Measurements from ENCODE around the gene CMPK1.
"Not testable (repeated sequence)": the region's sequence is repeated elsewhere in the genome, so short reads cannot be mapped to it uniquely, and the experiment has no call there.

CMPK1 gene

GRCh38 chr1:47337350-47337749 is 3.8 kb downstream of the CMPK1 start:
- no peak overlapping the region for H3K27ac ChIP-seq (ENCODE audit: insufficient read depth in 1 of 2, low read depth in 1 of 2, low read length in 2 of 2, poor library complexity in 1 of 2, severe bottlenecking in 2 of 2)
- no CpG with 5 or more reads among the region's 6 CpGs for WGBS (ENCODE audit: insufficient coverage)
- peaks cover 0 to 2% (median 0%) of the 10 kb centered on the region in 4 experiments for H3K36me3 ChIP-seq (ENCODE audit: control insufficient read depth in 4 of 4, insufficient read depth in 4 of 4, low read length in 3 of 4)
- POLR2A ChIA-PET = no interaction called here
- H3K4me1 ChIP-seq (ENCODE audit: control extremely low read depth in 1 of 4, control insufficient read depth in 4 of 4, insufficient read depth in 4 of 4, low read length in 3 of 4) = peaks cover 5 to 25% (median 16%) of the 10 kb centered on the region in 4 experiments
- CTCF ChIA-PET = interaction anchor here (1.0 to 1.7 kb wide), 3 partner anchors 14 to 32 kb away, joined by 3 to 4 read pairs (median 4); no protein-coding TSS in a partner anchor
- H3K27me3 ChIP-seq (replicated peaks in 2 of 5; ENCODE audit: control insufficient read depth in 4 of 5, insufficient read depth in 5 of 5, low read length in 4 of 5) = no peaks in the 10 kb centered on the region
- DNase-seq = no peak
- H3K4me3 ChIP-seq (ENCODE audit: control insufficient read depth in 1 of 7, extremely low read depth in 1 of 7, insufficient read depth in 4 of 7, low read depth in 2 of 7, low read length in 6 of 7) = no peak overlapping the region
- no peaks in the 10 kb centered on the region for H3K9me3 ChIP-seq (ENCODE audit: control extremely low read depth in 1 of 5, control insufficient read depth in 4 of 5, insufficient read depth in 2 of 5, low read depth in 1 of 5, low read length in 4 of 5)

DNA sequence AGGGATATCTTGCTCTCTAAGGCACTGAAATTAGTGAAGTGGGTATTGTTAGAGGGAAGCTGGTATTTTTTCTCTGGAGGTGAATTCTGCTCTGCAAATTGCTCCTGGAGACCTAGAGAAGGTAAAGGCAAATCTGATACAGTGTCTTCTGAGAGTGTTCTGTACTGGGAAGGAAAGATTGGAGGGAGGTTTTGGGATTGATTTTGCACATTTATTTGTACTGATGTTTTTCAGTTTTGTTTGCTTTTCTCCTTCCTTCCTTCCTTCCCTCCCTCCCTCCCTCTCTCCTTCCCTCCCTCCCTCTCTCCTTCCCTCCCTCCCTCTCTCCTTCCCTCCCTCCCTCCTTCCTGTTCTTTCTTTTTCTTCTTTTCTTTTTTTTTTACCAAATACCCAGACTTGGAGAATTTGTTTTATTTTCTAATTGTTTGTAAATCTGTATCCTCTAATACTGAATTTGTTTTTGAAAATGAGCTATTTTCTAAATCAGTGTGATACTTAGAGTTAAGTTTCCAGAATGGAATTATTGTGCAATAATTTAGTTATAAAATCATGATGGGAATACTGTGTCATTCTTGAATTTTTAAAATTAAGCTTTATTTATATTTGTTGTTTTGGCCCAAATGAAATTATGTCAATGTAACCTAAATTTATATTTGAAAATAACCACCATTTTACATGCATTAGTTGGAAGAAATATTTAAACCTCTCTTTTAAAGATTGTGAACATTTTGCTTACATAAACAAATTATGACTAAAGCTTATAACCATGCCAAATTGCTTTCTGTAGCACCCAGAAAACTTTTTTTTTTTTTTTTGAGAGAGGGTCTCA is 4.9 kb downstream of the CMPK1 start:
- no peaks in the 10 kb centered on the region for H3K9me3 ChIP-seq (ENCODE audit: control extremely low read depth in 1 of 5, control insufficient read depth in 4 of 5, insufficient read depth in 2 of 5, low read depth in 1 of 5, low read length in 4 of 5)
- ChIA-PET POLR2A (no interaction called here), CTCF (interaction anchor here (0.6 to 2.0 kb wide), 8 partner anchors 10 to 412 kb away, joined by 3 to 8 read pairs (median 4); no protein-coding TSS in a partner anchor)
- peaks cover 0 to 2% (median 0%) of the 10 kb centered on the region in 4 experiments for H3K36me3 ChIP-seq (ENCODE audit: control insufficient read depth in 4 of 4, insufficient read depth in 4 of 4, low read length in 3 of 4)
- no peak for DNase-seq
- H3K4me1 ChIP-seq (ENCODE audit: control extremely low read depth in 1 of 4, control insufficient read depth in 4 of 4, insufficient read depth in 4 of 4, low read length in 3 of 4) = peaks cover 0 to 15% (median 7%) of the 10 kb centered on the region in 4 experiments
- no peaks in the 10 kb centered on the region for H3K27me3 ChIP-seq (replicated peaks in 2 of 5; ENCODE audit: control insufficient read depth in 4 of 5, insufficient read depth in 5 of 5, low read length in 4 of 5)
- no peak overlapping the region for H3K4me3 ChIP-seq (ENCODE audit: control insufficient read depth in 1 of 7, extremely low read depth in 1 of 7, insufficient read depth in 4 of 7, low read depth in 2 of 7, low read length in 6 of 7)
- no peak overlapping the region for H3K27ac ChIP-seq (ENCODE audit: insufficient read depth in 1 of 2, low read depth in 1 of 2, low read length in 2 of 2, poor library complexity in 1 of 2, severe bottlenecking in 2 of 2)

- peaks cover 0 to 4% (median 3%) of the 10 kb centered on the region in 4 experiments for H3K36me3 ChIP-seq (ENCODE audit: control insufficient read depth in 4 of 4, insufficient read depth in 4 of 4, low read length in 3 of 4)
- DNase-seq = no peak
- no peaks in the 10 kb centered on the region for H3K27me3 ChIP-seq (replicated peaks in 2 of 5; ENCODE audit: control insufficient read depth in 4 of 5, insufficient read depth in 5 of 5, low read length in 4 of 5)
- peaks cover 0 to 7% (median 2%) of the 10 kb centered on the region in 4 experiments for H3K4me1 ChIP-seq (ENCODE audit: control extremely low read depth in 1 of 4, control insufficient read depth in 4 of 4, insufficient read depth in 4 of 4, low read length in 3 of 4)
- H3K4me3 ChIP-seq (ENCODE audit: control insufficient read depth in 1 of 7, extremely low read depth in 1 of 7, insufficient read depth in 4 of 7, low read depth in 2 of 7, low read length in 6 of 7) = no peak overlapping the region
- ChIA-PET POLR2A (no interaction called here), CTCF (no interaction called here)
- WGBS (ENCODE audit: insufficient coverage) = 100% methylated on average over 1 of the region's 4 CpGs
- H3K9me3 ChIP-seq (ENCODE audit: control extremely low read depth in 1 of 5, control insufficient read depth in 4 of 5, insufficient read depth in 2 of 5, low read depth in 1 of 5, low read length in 4 of 5) = no peaks in the 10 kb centered on the region
- no peak overlapping the region for H3K27ac ChIP-seq (ENCODE audit: insufficient read depth in 1 of 2, low read depth in 1 of 2, low read length in 2 of 2, poor library complexity in 1 of 2, severe bottlenecking in 2 of 2)
These were observed 6.6 kb downstream of the CMPK1 start for GRCh38 chr1:47340227-47340626.

DNA sequence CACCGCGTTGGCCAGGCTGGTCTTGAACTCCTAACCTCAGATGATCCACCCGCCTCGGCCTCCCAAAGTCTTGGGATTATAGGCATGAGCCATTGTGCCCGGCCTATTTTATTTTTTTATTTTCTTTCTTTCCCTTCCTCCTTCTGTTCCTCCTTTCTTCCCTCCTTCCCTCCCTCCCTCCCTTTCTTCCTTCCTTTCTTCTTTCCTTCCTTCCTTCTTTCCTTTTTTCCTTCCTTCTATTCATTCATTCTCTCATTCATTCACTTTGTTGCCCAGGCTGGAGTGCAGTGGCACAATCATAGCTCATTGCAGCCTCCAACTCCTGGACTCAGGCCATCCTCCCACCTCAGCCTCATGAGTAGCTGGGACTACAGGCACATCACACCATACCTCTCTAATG is 13.4 kb downstream of the CMPK1 start:
- H3K36me3 ChIP-seq (ENCODE audit: control insufficient read depth in 4 of 4, insufficient read depth in 4 of 4, low read length in 3 of 4) = peaks cover 2 to 14% (median 3%) of the 10 kb centered on the region in 4 experiments
- H3K9me3 ChIP-seq (ENCODE audit: control extremely low read depth in 1 of 5, control insufficient read depth in 4 of 5, insufficient read depth in 2 of 5, low read depth in 1 of 5, low read length in 4 of 5); H3K27me3 ChIP-seq (replicated peaks in 2 of 5; ENCODE audit: control insufficient read depth in 4 of 5, insufficient read depth in 5 of 5, low read length in 4 of 5); H3K4me1 ChIP-seq (ENCODE audit: control extremely low read depth in 1 of 4, control insufficient read depth in 4 of 4, insufficient read depth in 4 of 4, low read length in 3 of 4); H3K27ac ChIP-seq (ENCODE audit: insufficient read depth in 1 of 2, low read depth in 1 of 2, low read length in 2 of 2, poor library complexity in 1 of 2, severe bottlenecking in 2 of 2); POLR2A ChIA-PET; DNase-seq; H3K4me3 ChIP-seq (ENCODE audit: control insufficient read depth in 1 of 7, extremely low read depth in 1 of 7, insufficient read depth in 4 of 7, low read depth in 2 of 7, low read length in 6 of 7): not testable (repeated sequence)
- CTCF ChIA-PET = interaction anchor here (1.0 kb wide), 1 partner anchor 42 kb away, joined by 3 read pairs; no protein-coding TSS in a partner anchor
- WGBS (ENCODE audit: insufficient coverage) = 96% methylated on average over 4 of the region's 5 CpGs

GRCh38 chr1:47347735-47348134 is 14.1 kb downstream of the CMPK1 start:
- ChIA-PET POLR2A (no interaction called here), CTCF (interaction anchor here (1.0 to 2.2 kb wide), 2 partner anchors 9 to 41 kb away, joined by 3 to 8 read pairs; no protein-coding TSS in a partner anchor)
- Histone ChIP-seq H3K4me3 (ENCODE audit: control insufficient read depth in 1 of 7, extremely low read depth in 1 of 7, insufficient read depth in 4 of 7, low read depth in 2 of 7, low read length in 6 of 7) (no peak overlapping the region), H3K9me3 (ENCODE audit: control extremely low read depth in 1 of 5, control insufficient read depth in 4 of 5, insufficient read depth in 2 of 5, low read depth in 1 of 5, low read length in 4 of 5) (no peaks in the 10 kb centered on the region), H3K4me1 (ENCODE audit: control extremely low read depth in 1 of 4, control insufficient read depth in 4 of 4, insufficient read depth in 4 of 4, low read length in 3 of 4) (peaks cover 0 to 5% (median 2%) of the 10 kb centered on the region in 4 experiments), H3K27me3 (replicated peaks in 2 of 5; ENCODE audit: control insufficient read depth in 4 of 5, insufficient read depth in 5 of 5, low read length in 4 of 5) (no peaks in the 10 kb centered on the region), H3K36me3 (ENCODE audit: control insufficient read depth in 4 of 4, insufficient read depth in 4 of 4, low read length in 3 of 4) (peaks cover 2 to 14% (median 2%) of the 10 kb centered on the region in 4 experiments), H3K27ac (ENCODE audit: insufficient read depth in 1 of 2, low read depth in 1 of 2, low read length in 2 of 2, poor library complexity in 1 of 2, severe bottlenecking in 2 of 2) (no peak overlapping the region)
- no peak for DNase-seq
- 98% methylated on average over 8 of the region's 9 CpGs for WGBS (ENCODE audit: insufficient coverage)

DNA sequence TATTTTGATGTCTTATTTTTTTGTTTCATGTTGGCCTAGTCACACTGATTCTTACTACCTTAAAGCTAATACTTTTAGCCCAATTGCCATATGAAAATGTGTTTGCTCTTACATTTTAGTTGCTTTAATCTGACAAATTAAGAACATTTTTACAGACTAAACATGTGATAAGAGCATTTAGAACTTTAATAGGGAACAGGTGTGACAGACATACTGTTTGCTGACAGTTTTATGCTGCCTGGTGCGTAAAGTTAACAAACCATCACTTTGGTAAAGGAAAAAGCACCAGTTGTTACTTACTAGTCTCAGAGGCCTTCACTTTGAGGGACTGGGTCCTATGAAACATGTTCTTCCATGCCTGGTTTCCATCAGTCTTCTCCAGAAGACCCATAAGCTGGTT is 14.7 kb downstream of the CMPK1 start:
- POLR2A ChIA-PET = no interaction called here
- H3K27ac ChIP-seq (ENCODE audit: insufficient read depth in 1 of 2, low read depth in 1 of 2, low read length in 2 of 2, poor library complexity in 1 of 2, severe bottlenecking in 2 of 2) = no peak overlapping the region
- H3K4me1 ChIP-seq (ENCODE audit: control extremely low read depth in 1 of 4, control insufficient read depth in 4 of 4, insufficient read depth in 4 of 4, low read length in 3 of 4) = peaks cover 0 to 5% (median 2%) of the 10 kb centered on the region in 4 experiments
- H3K4me3 ChIP-seq (ENCODE audit: control insufficient read depth in 1 of 7, extremely low read depth in 1 of 7, insufficient read depth in 4 of 7, low read depth in 2 of 7, low read length in 6 of 7) = no peak overlapping the region
- no peaks in the 10 kb centered on the region for H3K9me3 ChIP-seq (ENCODE audit: control extremely low read depth in 1 of 5, control insufficient read depth in 4 of 5, insufficient read depth in 2 of 5, low read depth in 1 of 5, low read length in 4 of 5)
- H3K36me3 ChIP-seq (ENCODE audit: control insufficient read depth in 4 of 4, insufficient read depth in 4 of 4, low read length in 3 of 4) = peaks cover 2 to 14% (median 2%) of the 10 kb centered on the region in 4 experiments
- CTCF ChIA-PET = interaction anchor here (2.2 kb wide), 1 partner anchor 9 kb away, joined by 8 read pairs; no protein-coding TSS in a partner anchor
- DNase-seq = no peak
- 100% methylated on average over 1 of the region's 1 CpG for WGBS (ENCODE audit: insufficient coverage)
- H3K27me3 ChIP-seq (replicated peaks in 2 of 5; ENCODE audit: control insufficient read depth in 4 of 5, insufficient read depth in 5 of 5, low read length in 4 of 5) = no peaks in the 10 kb centered on the region

GRCh38 chr1:47351305-47351704 is 17.7 kb downstream of the CMPK1 start:
- CTCF ChIA-PET = interaction anchor here (1.0 kb wide), 2 partner anchors 18 to 139 kb away, joined by 3 read pairs; partner anchors contain the start of gene CMPK1
- Histone ChIP-seq H3K36me3 (ENCODE audit: control insufficient read depth in 4 of 4, insufficient read depth in 4 of 4, low read length in 3 of 4) (peaks cover 0 to 10% (median under 1%) of the 10 kb centered on the region in 4 experiments), H3K4me1 (ENCODE audit: control extremely low read depth in 1 of 4, control insufficient read depth in 4 of 4, insufficient read depth in 4 of 4, low read length in 3 of 4) (peaks cover 0 to 5% (median 2%) of the 10 kb centered on the region in 4 experiments), H3K27ac (ENCODE audit: insufficient read depth in 1 of 2, low read depth in 1 of 2, low read length in 2 of 2, poor library complexity in 1 of 2, severe bottlenecking in 2 of 2) (no peak overlapping the region), H3K4me3 (ENCODE audit: control insufficient read depth in 1 of 7, extremely low read depth in 1 of 7, insufficient read depth in 4 of 7, low read depth in 2 of 7, low read length in 6 of 7) (no peak overlapping the region), H3K27me3 (replicated peaks in 2 of 5; ENCODE audit: control insufficient read depth in 4 of 5, insufficient read depth in 5 of 5, low read length in 4 of 5) (no peaks in the 10 kb centered on the region), H3K9me3 (ENCODE audit: control extremely low read depth in 1 of 5, control insufficient read depth in 4 of 5, insufficient read depth in 2 of 5, low read depth in 1 of 5, low read length in 4 of 5) (no peaks in the 10 kb centered on the region)
- POLR2A ChIA-PET = no interaction called here
- WGBS (ENCODE audit: insufficient coverage) = 100% methylated on average over 1 of the region's 2 CpGs
- peak in 2 of 3 donors; percentile 40 to 55 for DNase-seq
